ENCODE results near the gene NEGR1.

GRCh38 chr1:71885171-71885570, 397.2 kb downstream of the NEGR1 start:
- no peak for TF ChIP-seq CTCF (IDR thresholded peaks at IDR 0.05; ENCODE audit: poor library complexity, severe bottlenecking)
- TF ChIP-seq EZH2 (IDR thresholded peaks at IDR 0.05; ENCODE audit: borderline replicate concordance, insufficient read depth, low read length, poor library complexity, severe bottlenecking) = no peak
- no peak for TF ChIP-seq SMC3 (conservative IDR thresholded peaks at IDR 0.05; ENCODE audit: poor library complexity)
- no peak for TF ChIP-seq EP300 (conservative IDR thresholded peaks at IDR 0.05; ENCODE audit: poor library complexity, severe bottlenecking)
- no peak for TF ChIP-seq POLR2AphosphoS5 (IDR thresholded peaks at IDR 0.05)
